DOHH2 (cell line): Measurements from ENCODE around the gene CFAP46.
"Not testable (repeated sequence)": the region's sequence is repeated elsewhere in the genome, so short reads cannot be mapped to it uniquely, and the experiment has no call there.

Experiments
- H3F3A ChIP-seq: fragments of 200-600 bp; sonication (generic), shearing (Covaris generic); 2 replicates; pipeline ENCODE4 v1.6.0; 2016; ENCODE audit warnings: antibody characterized with exemption, mild to moderate bottlenecking; ENCODE audit not compliant: control insufficient read depth, insufficient read depth
- H3K27ac ChIP-seq: fragments of 200-600 bp; sonication (generic); 2 replicates; pipeline ENCODE4 v1.5.1; 2014; ENCODE audit warnings: low read depth, mild to moderate bottlenecking, low read length, moderate library complexity
- H3K27me3 ChIP-seq: fragments of 200-600 bp; sonication (generic); 2 replicates; pipeline ENCODE4 v1.6.1; 2014; ENCODE audit warnings: mild to moderate bottlenecking, low read length, mixed read lengths; ENCODE audit not compliant: control insufficient read depth
- H3K36me3 ChIP-seq: fragments of 200-600 bp; sonication (generic); 2 replicates; pipeline ENCODE4 v1.6.1; 2014; ENCODE audit warnings: mild to moderate bottlenecking, low read length, moderate library complexity, mixed read lengths; ENCODE audit not compliant: control insufficient read depth
- H3K4me1 ChIP-seq: fragments of 200-600 bp; sonication (generic); 2 replicates; pipeline ENCODE4 v1.6.1; 2014; ENCODE audit warnings: mild to moderate bottlenecking, low read length, mixed read lengths; ENCODE audit not compliant: control insufficient read depth
- H3K4me2 ChIP-seq: fragments of 200-600 bp; sonication (generic); 2 replicates; pipeline ENCODE4 v1.6.0; 2014; ENCODE audit warnings: mild to moderate bottlenecking, low read length, moderate library complexity
- H3K4me3 ChIP-seq: fragments of 200-600 bp; sonication (generic); 2 replicates; pipeline ENCODE4 v1.5.1; 2014; ENCODE audit warnings: mild to moderate bottlenecking, low read length, mixed read lengths
- H3K79me2 ChIP-seq: fragments of 200-600 bp; sonication (generic); 2 replicates; pipeline ENCODE4 v1.6.1; 2014; ENCODE audit warnings: mild to moderate bottlenecking, low read length, mixed read lengths; ENCODE audit not compliant: control insufficient read depth
- H3K9me2 ChIP-seq: fragments of 200-600 bp; sonication (generic); replicated peaks from 2 replicates; pipeline ENCODE4 v1.6.1; 2014; ENCODE audit warnings: mild to moderate bottlenecking, low read length, mixed read lengths; ENCODE audit not compliant: control insufficient read depth
- H3K9me3 ChIP-seq: fragments of 200-600 bp; sonication (generic); 2 replicates; pipeline ENCODE4 v1.6.1; 2014; ENCODE audit warnings: antibody characterized with exemption, low read length, mixed read lengths; ENCODE audit not compliant: control insufficient read depth, insufficient read depth
- H4K20me1 ChIP-seq: fragments of 200-600 bp; sonication (generic); 2 replicates; pipeline ENCODE4 v1.6.0; 2014; ENCODE audit warnings: low read depth, mild to moderate bottlenecking, antibody characterized with exemption, low read length, moderate library complexity; ENCODE audit not compliant: control insufficient read depth, insufficient read depth
- EZH2phosphoT487 ChIP-seq: fragments of 200-600 bp; sonication (generic); IDR thresholded peaks from 2 replicates; pipeline ENCODE4 v1.6.1; 2017; ENCODE audit warnings: borderline replicate concordance, mild to moderate bottlenecking, antibody characterized with exemption, low read length, moderate library complexity, mixed read lengths
- TF ChIP-seq, protein P1 (sequence below): fragments of 200-600 bp; sonication (generic); IDR thresholded peaks from one replicate; pipeline ENCODE4 v1.5.1; 2014; ENCODE audit warnings: antibody characterized with exemption, mild to moderate bottlenecking, low read depth, low read length; ENCODE audit not compliant: poor library complexity, severe bottlenecking

CFAP46 gene

DNA sequence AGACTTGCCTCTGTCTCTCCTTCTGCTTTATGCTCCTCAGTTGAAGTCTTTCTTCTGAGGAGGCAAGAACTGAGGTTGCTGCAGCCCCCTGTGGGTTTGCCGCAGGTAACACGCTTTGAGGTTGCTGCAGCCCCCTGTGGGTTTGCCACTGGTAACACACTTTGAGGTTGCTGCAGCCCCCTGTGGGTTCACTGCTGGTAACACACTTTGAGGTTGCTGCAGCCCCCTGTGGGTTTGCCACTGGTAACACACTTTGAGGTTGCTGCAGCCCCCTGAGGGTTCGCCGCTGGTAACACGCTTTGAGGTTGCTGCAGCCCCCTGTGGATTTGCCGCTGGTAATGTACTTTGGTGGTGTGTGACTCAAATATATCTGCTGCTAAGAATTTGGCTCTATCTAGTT lies 48.6 kb downstream of the CFAP46 start:
- not testable (repeated sequence) for H3F3A ChIP-seq, H3K4me2 ChIP-seq, H3K36me3 ChIP-seq, H3K4me1 ChIP-seq, H4K20me1 ChIP-seq, H3K27me3 ChIP-seq, H3K4me3 ChIP-seq, H3K79me2 ChIP-seq, H3K9me3 ChIP-seq, H3K9me2 ChIP-seq, H3K27ac ChIP-seq
- TF ChIP-seq, protein P1, sequence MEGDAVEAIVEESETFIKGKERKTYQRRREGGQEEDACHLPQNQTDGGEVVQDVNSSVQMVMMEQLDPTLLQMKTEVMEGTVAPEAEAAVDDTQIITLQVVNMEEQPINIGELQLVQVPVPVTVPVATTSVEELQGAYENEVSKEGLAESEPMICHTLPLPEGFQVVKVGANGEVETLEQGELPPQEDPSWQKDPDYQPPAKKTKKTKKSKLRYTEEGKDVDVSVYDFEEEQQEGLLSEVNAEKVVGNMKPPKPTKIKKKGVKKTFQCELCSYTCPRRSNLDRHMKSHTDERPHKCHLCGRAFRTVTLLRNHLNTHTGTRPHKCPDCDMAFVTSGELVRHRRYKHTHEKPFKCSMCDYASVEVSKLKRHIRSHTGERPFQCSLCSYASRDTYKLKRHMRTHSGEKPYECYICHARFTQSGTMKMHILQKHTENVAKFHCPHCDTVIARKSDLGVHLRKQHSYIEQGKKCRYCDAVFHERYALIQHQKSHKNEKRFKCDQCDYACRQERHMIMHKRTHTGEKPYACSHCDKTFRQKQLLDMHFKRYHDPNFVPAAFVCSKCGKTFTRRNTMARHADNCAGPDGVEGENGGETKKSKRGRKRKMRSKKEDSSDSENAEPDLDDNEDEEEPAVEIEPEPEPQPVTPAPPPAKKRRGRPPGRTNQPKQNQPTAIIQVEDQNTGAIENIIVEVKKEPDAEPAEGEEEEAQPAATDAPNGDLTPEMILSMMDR = peak; percentile 23

GRCh38 chr10:132893090-132893489 lies 49.3 kb downstream of the CFAP46 start:
- TF ChIP-seq EZH2phosphoT487 = no peak
- TF ChIP-seq, protein P1 = no peak
- H3K27ac ChIP-seq = no peak overlapping the region
- H3K4me3 ChIP-seq = no peak overlapping the region
- no peaks in the 10 kb centered on the region for H3F3A ChIP-seq
- no peaks in the 10 kb centered on the region for H3K36me3 ChIP-seq
- H3K4me2 ChIP-seq = no peak overlapping the region
- H3K9me2 ChIP-seq = no peaks in the 10 kb centered on the region
- H3K4me1 ChIP-seq = no peaks in the 10 kb centered on the region
- H3K79me2 ChIP-seq = no peaks in the 10 kb centered on the region
- no peaks in the 10 kb centered on the region for H3K27me3 ChIP-seq
- no peaks in the 10 kb centered on the region; the same call in 1 of the 2 replicates for H3K9me3 ChIP-seq
- H4K20me1 ChIP-seq = no peaks in the 10 kb centered on the region

DNA sequence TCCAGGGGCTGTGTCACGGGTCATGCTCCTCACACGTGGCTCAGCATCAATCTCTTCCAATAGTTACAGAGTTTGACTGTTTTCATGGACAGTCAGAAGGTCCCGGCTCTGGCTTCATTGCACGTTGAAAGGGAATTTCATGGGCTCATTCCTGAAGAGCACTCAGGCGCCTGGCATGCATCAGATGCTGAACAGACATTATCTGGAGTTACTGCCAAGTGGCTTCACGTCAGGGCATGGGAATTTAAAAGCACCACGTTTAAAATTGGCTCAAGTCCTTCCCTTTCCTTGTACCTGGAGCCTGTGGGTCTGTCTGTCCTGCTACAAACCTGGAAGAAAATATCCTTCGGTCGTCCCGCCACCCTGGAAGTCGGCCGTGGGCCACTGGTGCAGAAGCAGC lies 50.4 kb downstream of the CFAP46 start:
- Histone ChIP-seq H3K4me1 (no peaks in the 10 kb centered on the region), H3K4me2 (no peak overlapping the region), H3K27ac (no peak overlapping the region), H3K79me2 (no peaks in the 10 kb centered on the region), H3K9me3 (no peaks in the 10 kb centered on the region; the same call in 1 of the 2 replicates), H3F3A (no peaks in the 10 kb centered on the region), H3K9me2 (no peaks in the 10 kb centered on the region), H3K27me3 (no peaks in the 10 kb centered on the region), H3K36me3 (no peaks in the 10 kb centered on the region), H4K20me1 (no peaks in the 10 kb centered on the region), H3K4me3 (no peak overlapping the region)
- TF ChIP-seq, protein P1 = no peak
- no peak for TF ChIP-seq EZH2phosphoT487

GRCh38 chr10:132891368-132891767 lies 51.0 kb downstream of the CFAP46 start:
- no peaks in the 10 kb centered on the region; the same call in 1 of the 2 replicates for H3K9me3 ChIP-seq
- H3K4me2 ChIP-seq = no peak overlapping the region
- no peaks in the 10 kb centered on the region for H3K27me3 ChIP-seq
- no peaks in the 10 kb centered on the region for H3K4me1 ChIP-seq
- TF ChIP-seq, protein P1 = no peak
- no peak for TF ChIP-seq EZH2phosphoT487
- no peaks in the 10 kb centered on the region for H3K36me3 ChIP-seq
- no peaks in the 10 kb centered on the region for H3F3A ChIP-seq
- H3K27ac ChIP-seq = no peak overlapping the region
- H3K9me2 ChIP-seq = no peaks in the 10 kb centered on the region
- no peaks in the 10 kb centered on the region for H3K79me2 ChIP-seq
- H4K20me1 ChIP-seq = no peaks in the 10 kb centered on the region
- no peak overlapping the region for H3K4me3 ChIP-seq
